ENCODE data around the gene TSHR.
A peak's percentile ranks its signal among the peaks of the same experiment; 100 is the strongest.
"Not testable (repeated sequence)": the region's sequence is repeated elsewhere in the genome, so short reads cannot be mapped to it uniquely, and the experiment has no call there.

TSHR gene

GRCh38 chr14:80955416-80955941, at the start of gene TSHR:
TSHR (plus strand) TSS chr14:80955621; CDS start chr14:80955681, 60 bp downstream.
- TF ChIP-seq CTCF (conservative IDR thresholded peaks at IDR 0.05; ENCODE audit: low read depth, low read length): no peak
- peak within 1 kb of the TSS; percentile 59 for H3K4me3 ChIP-seq (ENCODE audit: low read length)
- no peak for DNase-seq (ENCODE audit: low read depth)

GRCh38 chr14:80906336-80906735, 49.1 kb upstream of the TSHR start:
- no peak for TF ChIP-seq CTCF (conservative IDR thresholded peaks at IDR 0.05; ENCODE audit: low read depth, low read length)

GRCh38 chr14:80906946-80907345, 48.5 kb upstream of the TSHR start:
- H3K4me3 ChIP-seq (ENCODE audit: low read length): no peak overlapping the region
- TF ChIP-seq CTCF (conservative IDR thresholded peaks at IDR 0.05; ENCODE audit: low read depth, low read length): no peak
- DNase-seq (ENCODE audit: low read depth): no peak

More at GRCh38 chr14:80906336-80906735, 49.1 kb upstream of the TSHR start:
- DNase-seq (ENCODE audit: low read depth): no peak
- H3K4me3 ChIP-seq (ENCODE audit: low read length): no peak overlapping the region

GRCh38 chr14:80912013-80912412, 43.4 kb upstream of the TSHR start:
- not testable (repeated sequence) for DNase-seq (ENCODE audit: low read depth)

GRCh38 chr14:80919622-80920021, 35.8 kb upstream of the TSHR start:
- no peak for DNase-seq (ENCODE audit: low read depth)
- no peak for TF ChIP-seq CTCF (conservative IDR thresholded peaks at IDR 0.05; ENCODE audit: low read depth, low read length)
- H3K4me3 ChIP-seq (ENCODE audit: low read length): no peak overlapping the region

More at GRCh38 chr14:80912013-80912412, 43.4 kb upstream of the TSHR start:
- H3K4me3 ChIP-seq (ENCODE audit: low read length): not testable (repeated sequence)

- DNase-seq (ENCODE audit: low read depth): no peak
These were observed 32.1 kb upstream of the TSHR start for GRCh38 chr14:80923368-80923767.

GRCh38 chr14:80924365-80925103, 30.9 kb upstream of the TSHR start:
- H3K4me3 ChIP-seq (ENCODE audit: low read length): no peak overlapping the region
- TF ChIP-seq CTCF (conservative IDR thresholded peaks at IDR 0.05; ENCODE audit: low read depth, low read length): no peak
- DNase-seq (ENCODE audit: low read depth): no peak

More at GRCh38 chr14:80923368-80923767, 32.1 kb upstream of the TSHR start:
- no peak for TF ChIP-seq CTCF (conservative IDR thresholded peaks at IDR 0.05; ENCODE audit: low read depth, low read length)
- H3K4me3 ChIP-seq (ENCODE audit: low read length): no peak overlapping the region

All from retinal pigment epithelial cell (primary cell).